BLaER1 treated with 17β-estradiol and CSF1 and Interleukin-3, amounts not matched to agents 10 nM and 100 nM (cell line): ENCODE data around the gene DNASE2.
A peak's percentile ranks its signal among the peaks of the same experiment; 100 is the strongest.

Experiments used
- H3K27ac ChIP-seq, 11 experiments: shearing (Covaris generic); formaldehyde crosslinking; 2 replicates each; pipeline ENCODE4 v1.8.1; 2022
- H3K27me3 ChIP-seq, 11 experiments: shearing (Covaris generic); formaldehyde crosslinking; 2 replicates each; pipeline ENCODE4 v1.8.1; 2022
- H3K36me3 ChIP-seq, 11 experiments: shearing (Covaris generic); formaldehyde crosslinking; 2 replicates each; pipeline ENCODE4 v1.8.1; 2022
- H3K4me1 ChIP-seq, 10 experiments: shearing (Covaris generic); formaldehyde crosslinking; 2 replicates each; pipeline ENCODE4 v1.8.1; 2022
- H3K4me2 ChIP-seq, 11 experiments: shearing (Covaris generic); formaldehyde crosslinking; 2 replicates each; pipeline ENCODE4 v1.8.1; 2022
- H3K4me3 ChIP-seq, 10 experiments: shearing (Covaris generic); formaldehyde crosslinking; 2 replicates each; pipeline ENCODE4 v1.8.1; 2022
- H3K9ac ChIP-seq, 11 experiments: shearing (Covaris generic); formaldehyde crosslinking; 2 replicates each; pipeline ENCODE4 v1.8.1; 2022
- H3K9me3 ChIP-seq, 11 experiments: shearing (Covaris generic); formaldehyde crosslinking; replicated peaks in 1 of 11; 2 replicates each; pipeline ENCODE4 v1.8.1; 2022
- H4K20me1 ChIP-seq, 11 experiments: shearing (Covaris generic); formaldehyde crosslinking; 2 replicates each; pipeline ENCODE4 v1.8.1; 2022
- Cebpa-rat ChIP-seq, 11 experiments: shearing (Covaris generic); IDR thresholded peaks; 2 replicates each; pipeline ENCODE4 v1.8.1; 2022

Gene DNASE2

GRCh38 chr19:12837225-12837624 lies 44.0 kb downstream of the DNASE2 start:
- H3K9me3 ChIP-seq, result peaks cover 0 to 12% (median 0%) of the 10 kb centered on the region in 11 experiments; a peak in 6 of 22 replicates
- H4K20me1 ChIP-seq, result peaks cover 0 to 63% (median 21%) of the 10 kb centered on the region in 11 experiments; a peak in 16 of 22 replicates
- H3K27me3 ChIP-seq, result peaks cover 95 to 100% (median 98%) of the 10 kb centered on the region in 11 experiments
- H3K9ac ChIP-seq, result no peak overlapping the region
- TF ChIP-seq Cebpa-rat (IDR thresholded peaks at IDR 0.05), result no peak
- no peaks in the 10 kb centered on the region for H3K36me3 ChIP-seq
- H3K27ac ChIP-seq, result no peak overlapping the region
- H3K4me2 ChIP-seq, result no peak overlapping the region
- peaks cover 16 to 70% (median 59%) of the 10 kb centered on the region in 10 experiments for H3K4me1 ChIP-seq
- H3K4me3 ChIP-seq, result no peak overlapping the region

GRCh38 chr19:12836529-12836863 lies 44.8 kb downstream of the DNASE2 start:
- peaks cover 0 to 60% (median 23%) of the 10 kb centered on the region in 11 experiments; a peak in 16 of 22 replicates for H4K20me1 ChIP-seq
- H3K4me1 ChIP-seq, result peaks cover 16 to 67% (median 57%) of the 10 kb centered on the region in 10 experiments
- no peak overlapping the region for H3K27ac ChIP-seq
- no peaks in the 10 kb centered on the region for H3K36me3 ChIP-seq
- peaks cover 98 to 100% (median 99%) of the 10 kb centered on the region in 11 experiments for H3K27me3 ChIP-seq
- peak overlapping the region in 8 of 11 experiments; percentile 24 to 99 (median 94); a peak in 9 of 22 replicates for H3K4me2 ChIP-seq
- no peak for TF ChIP-seq Cebpa-rat (IDR thresholded peaks at IDR 0.05)
- no peak overlapping the region for H3K9ac ChIP-seq
- peaks cover 0 to 12% (median 0%) of the 10 kb centered on the region in 11 experiments; a peak in 6 of 22 replicates for H3K9me3 ChIP-seq
- 0 out of 20 replicates have a peak overlapping the region, but pooled peaks of 1 of the 10 experiments have one; percentile 19 for H3K4me3 ChIP-seq

- Histone ChIP-seq H3K4me1 (peaks cover 16 to 54% (median 48%) of the 10 kb centered on the region in 10 experiments), H3K9me3 (peaks cover 0 to 7% (median 0%) of the 10 kb centered on the region in 11 experiments; a peak in 4 of 22 replicates), H3K4me3 (peak overlapping the region in 8 of 10 experiments; percentile 0 to 76 (median 63); a peak in 6 of 20 replicates), H3K36me3 (no peaks in the 10 kb centered on the region), H3K27ac (no peak overlapping the region), H3K4me2 (peak overlapping the region in 10 of 11 experiments; percentile 12 to 99 (median 94); a peak in 17 of 22 replicates), H4K20me1 (peaks cover 0 to 52% (median 23%) of the 10 kb centered on the region in 11 experiments; a peak in 16 of 22 replicates), H3K9ac (no peak overlapping the region), H3K27me3 (peaks cover 91 to 100% (median 98%) of the 10 kb centered on the region in 11 experiments)
- no peak for TF ChIP-seq Cebpa-rat (IDR thresholded peaks at IDR 0.05)
Observed at GRCh38 chr19:12834976-12835757, 46.1 kb downstream of the DNASE2 start.

GRCh38 chr19:12834566-12834943 lies 46.7 kb downstream of the DNASE2 start, which contains the start of gene RTBDN:
RTBDN (minus strand) TSS chr19:12834579; CDS start chr19:12829979, 4,600 bp downstream.
- Histone ChIP-seq H3K27me3 (peaks cover 88 to 100% (median 98%) of the 10 kb centered on the region in 11 experiments), H3K9me3 (peaks cover 0 to 7% (median 0%) of the 10 kb centered on the region in 11 experiments; a peak in 4 of 22 replicates), H3K27ac (no peak within 1 kb of the TSS), H3K4me2 (peak within 1 kb of the TSS; percentile 89 to 99 (median 96)), H3K9ac (peak within 1 kb of the TSS in 9 of 11 experiments; percentile 16 to 74 (median 53); a peak in 13 of 22 replicates), H3K4me3 (peak within 1 kb of the TSS; percentile 57 to 76 (median 66)), H3K4me1 (peaks cover 16 to 53% (median 48%) of the 10 kb centered on the region in 10 experiments), H3K36me3 (no peaks in the 10 kb centered on the region), H4K20me1 (peaks cover 0 to 56% (median 23%) of the 10 kb centered on the region in 11 experiments; a peak in 16 of 22 replicates)
- no peak for TF ChIP-seq Cebpa-rat (IDR thresholded peaks at IDR 0.05)

GRCh38 chr19:12833738-12834565 lies 47.3 kb downstream of the DNASE2 start:
- peak overlapping the region; percentile 89 to 99 (median 96) for H3K4me2 ChIP-seq
- no peak for TF ChIP-seq Cebpa-rat (IDR thresholded peaks at IDR 0.05)
- H3K27ac ChIP-seq, result no peak overlapping the region
- peak overlapping the region; percentile 57 to 76 (median 66) for H3K4me3 ChIP-seq
- peak overlapping the region in 9 of 11 experiments; percentile 16 to 74 (median 53); a peak in 13 of 22 replicates for H3K9ac ChIP-seq
- peaks cover 83 to 100% (median 98%) of the 10 kb centered on the region in 11 experiments for H3K27me3 ChIP-seq
- peaks cover 0 to 7% (median 0%) of the 10 kb centered on the region in 11 experiments; a peak in 4 of 22 replicates for H3K9me3 ChIP-seq
- H3K4me1 ChIP-seq, result peaks cover 16 to 49% (median 46%) of the 10 kb centered on the region in 10 experiments
- H4K20me1 ChIP-seq, result peaks cover 0 to 58% (median 23%) of the 10 kb centered on the region in 11 experiments; a peak in 16 of 22 replicates
- no peaks in the 10 kb centered on the region for H3K36me3 ChIP-seq

GRCh38 chr19:12833418-12833737 lies 47.9 kb downstream of the DNASE2 start:
- Histone ChIP-seq H3K9ac (no peak overlapping the region), H3K4me1 (peaks cover 16 to 46% (median 43%) of the 10 kb centered on the region in 10 experiments), H3K4me3 (peak overlapping the region; percentile 36 to 76 (median 47); a peak in 12 of 20 replicates), H3K36me3 (no peaks in the 10 kb centered on the region), H3K4me2 (peak overlapping the region; percentile 73 to 97 (median 80)), H3K27me3 (peaks cover 82 to 100% (median 97%) of the 10 kb centered on the region in 11 experiments), H3K27ac (no peak overlapping the region), H3K9me3 (peaks cover 0 to 7% (median 0%) of the 10 kb centered on the region in 11 experiments; a peak in 4 of 22 replicates), H4K20me1 (peaks cover 0 to 56% (median 23%) of the 10 kb centered on the region in 11 experiments; a peak in 16 of 22 replicates)
- TF ChIP-seq Cebpa-rat (IDR thresholded peaks at IDR 0.05), result no peak

GRCh38 chr19:12828494-12828893 lies 52.8 kb downstream of the DNASE2 start:
- H4K20me1 ChIP-seq, result peaks cover 0 to 26% (median 13%) of the 10 kb centered on the region in 11 experiments; a peak in 11 of 22 replicates
- no peak overlapping the region for H3K4me3 ChIP-seq
- no peak for TF ChIP-seq Cebpa-rat (IDR thresholded peaks at IDR 0.05)
- no peak overlapping the region; a peak in 1 of 22 replicates for H3K9ac ChIP-seq
- H3K27me3 ChIP-seq, result peaks cover 35 to 54% (median 50%) of the 10 kb centered on the region in 11 experiments
- no peaks in the 10 kb centered on the region for H3K36me3 ChIP-seq
- H3K4me1 ChIP-seq, result peaks cover 11 to 27% (median 21%) of the 10 kb centered on the region in 10 experiments
- H3K9me3 ChIP-seq, result no peaks in the 10 kb centered on the region
- peak overlapping the region; percentile 17 to 64 (median 50); a peak in 20 of 22 replicates for H3K4me2 ChIP-seq
- no peak overlapping the region for H3K27ac ChIP-seq
